ENCODE data around the gene TTC21A.

The TTC21A gene

DNA sequence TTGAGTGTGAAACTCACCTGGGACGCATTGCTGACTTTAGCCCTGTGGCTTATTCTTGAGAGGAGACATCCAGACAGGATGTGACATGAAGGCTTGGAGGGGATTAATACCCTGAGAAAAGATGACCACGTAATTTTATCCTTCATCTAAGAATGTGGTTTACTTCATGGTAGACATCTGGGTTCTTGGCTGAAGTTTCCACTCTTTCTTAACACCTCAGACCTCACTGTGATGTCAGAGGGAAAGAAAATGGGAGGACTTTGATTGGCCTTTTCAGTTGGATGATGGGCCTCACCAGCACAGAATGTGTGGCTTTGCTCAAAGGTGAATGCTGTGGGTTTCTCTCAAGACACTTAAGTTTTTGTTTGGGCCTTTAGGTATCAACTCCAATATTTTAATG, 16.6 kb upstream of the TTC21A start:
- no peak for DNase-seq (ENCODE audit: low spot score)
- TF ChIP-seq, protein P1, sequence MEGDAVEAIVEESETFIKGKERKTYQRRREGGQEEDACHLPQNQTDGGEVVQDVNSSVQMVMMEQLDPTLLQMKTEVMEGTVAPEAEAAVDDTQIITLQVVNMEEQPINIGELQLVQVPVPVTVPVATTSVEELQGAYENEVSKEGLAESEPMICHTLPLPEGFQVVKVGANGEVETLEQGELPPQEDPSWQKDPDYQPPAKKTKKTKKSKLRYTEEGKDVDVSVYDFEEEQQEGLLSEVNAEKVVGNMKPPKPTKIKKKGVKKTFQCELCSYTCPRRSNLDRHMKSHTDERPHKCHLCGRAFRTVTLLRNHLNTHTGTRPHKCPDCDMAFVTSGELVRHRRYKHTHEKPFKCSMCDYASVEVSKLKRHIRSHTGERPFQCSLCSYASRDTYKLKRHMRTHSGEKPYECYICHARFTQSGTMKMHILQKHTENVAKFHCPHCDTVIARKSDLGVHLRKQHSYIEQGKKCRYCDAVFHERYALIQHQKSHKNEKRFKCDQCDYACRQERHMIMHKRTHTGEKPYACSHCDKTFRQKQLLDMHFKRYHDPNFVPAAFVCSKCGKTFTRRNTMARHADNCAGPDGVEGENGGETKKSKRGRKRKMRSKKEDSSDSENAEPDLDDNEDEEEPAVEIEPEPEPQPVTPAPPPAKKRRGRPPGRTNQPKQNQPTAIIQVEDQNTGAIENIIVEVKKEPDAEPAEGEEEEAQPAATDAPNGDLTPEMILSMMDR (IDR thresholded peaks at IDR 0.05; ENCODE audit: extremely low read depth, missing control alignments) = no peak

DNA sequence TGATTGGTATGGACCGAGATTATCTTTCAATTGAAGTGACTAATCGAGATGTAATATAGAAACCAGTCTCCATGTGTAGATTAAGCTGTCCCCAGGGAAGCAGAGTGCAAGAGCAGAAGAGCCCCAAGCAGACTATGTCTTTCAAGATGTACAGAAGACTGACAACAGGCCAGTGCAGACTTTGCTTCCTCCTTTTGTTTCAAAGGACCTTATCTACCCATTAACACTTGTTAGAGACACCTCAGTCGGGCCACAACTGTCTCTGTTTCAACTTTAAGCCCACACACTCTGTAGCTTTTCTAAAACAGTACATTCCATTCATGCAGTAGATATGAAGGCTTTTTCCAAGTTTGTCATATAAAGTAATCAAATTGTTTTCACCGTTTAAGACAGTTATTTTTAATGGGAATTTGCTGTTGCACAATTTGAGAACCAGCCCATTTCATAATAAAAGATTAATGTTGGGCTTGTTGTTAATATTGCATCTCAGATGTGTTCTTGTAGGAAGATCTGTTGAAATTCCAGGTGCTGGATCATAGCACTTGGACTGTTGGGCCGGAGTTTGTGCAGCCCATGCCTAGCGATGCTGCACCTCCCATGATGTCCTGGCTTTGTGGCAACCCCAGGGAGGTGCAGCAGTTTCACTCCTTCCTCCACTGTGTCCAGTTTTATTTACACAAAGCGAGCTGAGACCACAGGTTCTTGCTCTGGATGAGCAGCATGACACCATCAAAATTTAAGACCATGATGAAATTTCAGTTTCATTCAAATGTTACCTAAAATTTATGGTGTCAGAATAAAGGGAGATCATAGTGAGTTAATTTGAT, 12.4 kb upstream of the TTC21A start:
- DNase-seq (ENCODE audit: low spot score) = no peak
- TF ChIP-seq, protein P1 (IDR thresholded peaks at IDR 0.05; ENCODE audit: extremely low read depth, missing control alignments) = no peak

DNA sequence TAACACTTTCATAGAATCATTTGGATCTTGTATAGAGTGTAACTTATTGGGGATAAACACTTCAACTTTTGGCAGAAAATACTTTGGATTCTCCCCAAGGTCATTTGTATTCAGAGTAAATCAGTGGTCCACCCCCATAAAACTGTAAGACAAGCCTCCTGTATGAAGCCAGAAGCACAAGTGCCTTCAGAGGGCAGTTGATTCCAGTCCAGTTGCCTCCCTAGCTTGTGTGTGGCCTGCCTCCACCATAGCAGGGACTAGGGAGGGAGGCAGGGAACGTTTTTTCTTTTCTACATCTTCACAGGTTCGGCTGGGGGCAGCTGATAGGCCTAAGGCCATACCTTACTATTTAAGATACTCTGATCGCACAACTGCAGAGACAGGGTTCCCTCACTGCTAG, 11.7 kb upstream of the TTC21A start:
- TF ChIP-seq, protein P1 (IDR thresholded peaks at IDR 0.05; ENCODE audit: extremely low read depth, missing control alignments) = no peak
- DNase-seq (ENCODE audit: low spot score) = no peak

DNA sequence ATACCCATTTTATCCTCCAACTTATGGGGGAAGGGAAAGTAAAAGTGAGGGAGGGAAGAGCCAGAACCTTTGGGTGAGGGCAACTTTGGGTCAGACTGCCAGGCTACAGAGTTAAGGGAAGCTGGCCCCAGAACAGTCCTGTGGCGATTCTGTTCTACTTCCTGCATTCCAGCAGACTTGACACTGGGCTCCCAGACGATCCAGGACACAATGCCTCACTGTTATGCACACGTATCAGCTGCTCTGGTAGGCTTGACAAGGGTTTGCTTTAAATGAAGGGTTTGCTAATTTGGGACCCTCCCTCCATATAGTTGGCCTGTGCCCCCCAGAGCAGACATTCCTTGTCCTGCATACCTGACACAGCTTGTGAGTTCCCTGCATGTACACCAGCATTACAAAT, 10.7 kb upstream of the TTC21A start:
- DNase-seq (ENCODE audit: low spot score) = no peak
- TF ChIP-seq, protein P1 (IDR thresholded peaks at IDR 0.05; ENCODE audit: extremely low read depth, missing control alignments) = no peak

DNA sequence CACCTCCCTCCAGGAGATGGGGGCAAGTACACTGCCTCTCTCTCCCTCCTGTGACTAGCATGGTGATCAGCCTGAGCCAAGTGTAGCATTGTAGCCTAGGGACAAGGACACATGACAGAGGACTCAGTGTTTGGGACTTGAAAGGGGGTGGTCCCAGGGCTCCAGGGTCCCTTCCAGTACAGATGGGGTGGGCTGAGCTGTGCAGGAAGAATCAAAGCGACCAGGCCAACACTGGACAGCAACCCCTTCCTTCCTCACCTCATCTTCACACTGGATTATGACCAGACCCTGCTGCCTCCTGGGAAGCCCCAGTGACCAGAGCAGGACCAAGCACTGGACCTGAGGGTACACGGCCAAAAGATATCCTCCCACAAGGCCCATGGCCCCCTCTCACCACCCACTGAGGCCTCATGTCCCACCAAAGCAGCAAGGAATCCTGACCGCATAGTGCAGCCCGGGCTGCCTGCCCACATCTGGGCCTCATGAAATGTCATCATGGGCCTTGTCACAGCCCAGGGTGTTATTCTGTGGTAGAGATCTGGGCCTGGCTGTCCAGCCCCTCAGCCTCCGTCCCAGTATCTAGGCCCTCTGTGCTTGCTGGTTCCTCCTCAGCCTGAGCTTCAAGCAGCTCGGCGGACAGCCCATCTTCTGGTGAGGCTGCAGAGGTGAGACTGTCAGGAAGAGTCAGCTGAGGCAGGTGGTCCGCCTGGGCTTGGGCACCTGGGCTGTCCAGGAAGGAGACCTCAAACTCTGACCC, 9.6 kb upstream of the TTC21A start:
- TF ChIP-seq, protein P1 (IDR thresholded peaks at IDR 0.05; ENCODE audit: extremely low read depth, missing control alignments) = no peak
- DNase-seq (ENCODE audit: low spot score) = no peak

DNA sequence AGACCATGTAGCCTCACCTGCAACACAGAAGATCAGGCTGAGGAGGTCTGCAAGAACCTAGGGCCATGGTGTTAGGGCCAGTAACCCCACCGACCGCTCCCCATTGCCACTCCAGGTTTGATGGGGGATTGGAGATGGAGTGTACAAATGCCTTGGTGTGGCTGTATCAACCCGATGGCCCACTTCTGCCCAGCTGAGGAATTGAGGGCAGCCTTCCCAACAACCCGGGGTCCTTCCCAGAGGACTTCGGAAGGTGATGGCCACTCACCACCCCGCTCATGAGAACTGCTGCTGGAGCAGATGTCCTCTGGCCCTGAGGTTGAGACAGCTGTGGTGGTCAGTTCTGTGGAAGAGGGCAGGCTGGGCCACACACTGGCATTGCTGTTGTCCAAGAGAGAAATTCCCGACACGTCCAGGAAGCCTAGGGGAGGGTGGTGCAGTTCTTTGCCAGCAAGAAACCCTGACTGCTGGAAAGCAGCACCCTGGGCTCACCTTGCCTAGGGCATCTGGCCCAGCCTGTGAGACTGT, 8.9 kb upstream of the TTC21A start:
- TF ChIP-seq, protein P1 (IDR thresholded peaks at IDR 0.05; ENCODE audit: extremely low read depth, missing control alignments) = no peak
- DNase-seq (ENCODE audit: low spot score) = no peak

DNA sequence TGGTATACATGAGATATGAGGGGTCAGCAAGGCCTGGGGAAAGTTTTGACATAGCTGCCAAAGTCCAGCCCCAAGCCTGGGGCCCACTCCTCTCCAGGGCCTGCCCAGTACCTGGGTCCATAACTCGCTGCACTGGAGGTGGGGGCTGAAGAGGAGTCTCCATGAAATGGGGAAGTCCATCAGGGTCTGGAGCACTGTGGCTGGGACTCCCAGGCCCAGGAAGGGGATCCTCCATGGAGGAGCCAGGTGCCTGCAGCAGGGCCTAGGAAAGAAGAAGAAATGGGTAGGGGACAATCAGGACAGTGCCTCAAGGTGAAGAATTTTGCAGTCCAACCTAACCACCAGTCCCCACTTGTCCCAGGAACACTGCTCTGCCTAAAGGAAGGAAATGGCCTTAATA, 8.2 kb upstream of the TTC21A start:
- DNase-seq (ENCODE audit: low spot score) = no peak
- TF ChIP-seq, protein P1 (IDR thresholded peaks at IDR 0.05; ENCODE audit: extremely low read depth, missing control alignments) = no peak

Measured in GM20000 (cell line).